ENCODE measurements around the gene LRRC34. TPM values are rescaled to one million over a fixed set of nuclear protein-coding genes. Genes with fewer than 3 reads are reported as not detected.
A peak's percentile ranks its signal among the peaks of the same experiment; 100 is the strongest.

Gene LRRC34
- total and polyA plus RNA-seq, 2 donors (not counting 1 experiment from before 2014, with no cell fraction given), result 3.5 to 11.8 TPM

DNA sequence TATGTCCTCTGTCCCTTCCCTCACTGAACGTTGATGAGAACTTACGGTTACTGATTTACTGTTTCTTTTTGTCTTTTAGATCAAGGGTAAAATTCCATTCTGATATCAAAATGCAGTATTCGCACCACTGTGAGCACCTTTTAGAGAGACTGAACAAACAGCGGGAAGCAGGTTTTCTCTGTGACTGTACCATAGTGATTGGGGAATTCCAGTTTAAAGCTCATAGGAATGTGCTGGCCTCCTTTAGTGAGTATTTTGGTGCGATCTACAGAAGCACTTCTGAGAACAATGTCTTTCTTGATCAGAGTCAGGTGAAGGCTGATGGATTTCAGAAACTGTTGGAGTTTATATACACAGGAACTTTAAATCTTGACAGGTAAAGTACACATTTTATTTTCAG lies 38.5 kb downstream of the LRRC34 start:
- Mint-ChIP-seq H3K27me3 (no peaks in the 10 kb centered on the region), H3K9me3 (ENCODE audit: insufficient read depth) (no peaks in the 10 kb centered on the region), H3K27ac (peak overlapping the region; percentile 99), H3K4me3 (peak overlapping the region; percentile 100), H3K4me1 (peaks cover 51% of the 10 kb centered on the region)
- Histone ChIP-seq H3K9me3 (ENCODE audit: control extremely low read depth in 1 of 3, control insufficient read depth in 2 of 3, insufficient read depth in 1 of 3, low read length in 2 of 3) (no peaks in the 10 kb centered on the region), H3K27me3 (replicated peaks in 1 of 4; ENCODE audit: control extremely low read depth in 1 of 4, control insufficient read depth in 3 of 4, insufficient read depth in 4 of 4, low read length in 3 of 4) (no peaks in the 10 kb centered on the region), H2AFZ (ENCODE audit: insufficient read depth, low read depth, low read length, poor library complexity, severe bottlenecking) (peak overlapping the region; percentile 98), H4K20me1 (ENCODE audit: control insufficient read depth, insufficient read depth, low read length, poor library complexity, severe bottlenecking) (no peaks in the 10 kb centered on the region), H3K4me2 (replicated peaks; ENCODE audit: low read depth, low read length, poor library complexity, severe bottlenecking) (peak overlapping the region; percentile 78), H3K4me1 (ENCODE audit: control insufficient read depth in 2 of 2, insufficient read depth in 2 of 2, low read length in 2 of 2) (peaks cover 16 to 19% of the 10 kb centered on the region in 2 donors), H3K27ac (ENCODE audit: low read length in 2 of 2) (peak overlapping the region in 1 of 2 donors; percentile 97), H3K4me3 (ENCODE audit: control extremely low read depth in 1 of 5, extremely low read depth in 1 of 5, insufficient read depth in 1 of 5, low read depth in 2 of 5, low read length in 4 of 5) (peak overlapping the region; percentile 89 to 97 (median 91)), H3K36me3 (replicated peaks in 1 of 2; ENCODE audit: control extremely low read depth in 1 of 2, control insufficient read depth in 1 of 2, extremely low read depth in 1 of 2, insufficient read depth in 2 of 2, low read length in 1 of 2) (peaks cover 4 to 43% of the 10 kb centered on the region in 2 experiments), H3K79me2 (ENCODE audit: control insufficient read depth, insufficient read depth, low read length) (peaks cover 47% of the 10 kb centered on the region), H3K9ac (ENCODE audit: low read length) (peak overlapping the region; percentile 96)
- DNase-seq (no peak), ATAC-seq (ENCODE audit: low read depth) (no peak)
- intact Hi-C loops (cut with micrococcal nuclease), result loop anchor here (5.0 kb wide), 2 partner anchors 88 to 158 kb away; no protein-coding TSS in a partner anchor
- TF ChIP-seq, protein P1, sequence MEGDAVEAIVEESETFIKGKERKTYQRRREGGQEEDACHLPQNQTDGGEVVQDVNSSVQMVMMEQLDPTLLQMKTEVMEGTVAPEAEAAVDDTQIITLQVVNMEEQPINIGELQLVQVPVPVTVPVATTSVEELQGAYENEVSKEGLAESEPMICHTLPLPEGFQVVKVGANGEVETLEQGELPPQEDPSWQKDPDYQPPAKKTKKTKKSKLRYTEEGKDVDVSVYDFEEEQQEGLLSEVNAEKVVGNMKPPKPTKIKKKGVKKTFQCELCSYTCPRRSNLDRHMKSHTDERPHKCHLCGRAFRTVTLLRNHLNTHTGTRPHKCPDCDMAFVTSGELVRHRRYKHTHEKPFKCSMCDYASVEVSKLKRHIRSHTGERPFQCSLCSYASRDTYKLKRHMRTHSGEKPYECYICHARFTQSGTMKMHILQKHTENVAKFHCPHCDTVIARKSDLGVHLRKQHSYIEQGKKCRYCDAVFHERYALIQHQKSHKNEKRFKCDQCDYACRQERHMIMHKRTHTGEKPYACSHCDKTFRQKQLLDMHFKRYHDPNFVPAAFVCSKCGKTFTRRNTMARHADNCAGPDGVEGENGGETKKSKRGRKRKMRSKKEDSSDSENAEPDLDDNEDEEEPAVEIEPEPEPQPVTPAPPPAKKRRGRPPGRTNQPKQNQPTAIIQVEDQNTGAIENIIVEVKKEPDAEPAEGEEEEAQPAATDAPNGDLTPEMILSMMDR (IDR thresholded peaks at IDR 0.05), result no peak
- no peak for TF ChIP-seq EZH2 (IDR thresholded peaks at IDR 0.05; ENCODE audit: borderline replicate concordance, insufficient read depth, low read depth, low read length, poor library complexity, severe bottlenecking)
- ChIA-PET CTCF (interaction anchor here (1.4 to 3.3 kb wide), 2 partner anchors 10 to 193 kb away, joined by 4 to 21 read pairs; partner anchors contain the start of gene TERC), POLR2A (interaction anchor here (3.0 kb wide), 1 partner anchor 583 kb away, joined by 23 read pairs; the partner anchor contains the start of gene SKIL)
- WGBS (ENCODE audit: insufficient coverage), result 81% methylated on average over 2 of the region's 5 CpGs

Measured in B cell (primary cell).